IMR-90 (cell line): ENCODE data around the gene CGN. TPM values are rescaled to one million over a fixed set of nuclear protein-coding genes. Genes with fewer than 3 reads are reported as not detected.

ENCODE experiments used
- ATAC-seq: fragments of 200-7000 bp; cut with Tn5 transposase; 2 replicates; pipeline ENCODE4 v1.9.1; 2020; ENCODE audit warnings: low read depth, mild to moderate bottlenecking, moderate library complexity
- BruUV-seq: library from RNA; stranded (reverse); fragments of 400-500 nt; replicated peaks from 2 replicates; lab custom pipeline; 2021; lab: Mats Ljungman, UMichigan
- CTCF ChIA-PET: fragments of 300-600 bp; formaldehyde crosslinking; extraction: SDS; loops from one replicate; lab custom pipeline; 2021; ENCODE audit warnings: antibody characterized with exemption; lab: Yijun Ruan, JAX
- POLR2A ChIA-PET: fragments of 300-600 bp; sonication (Branson Sonifier 250); formaldehyde crosslinking; loops from one replicate; lab custom pipeline; 2022; ENCODE audit warnings: antibody characterized with exemption; ENCODE audit not compliant: unreplicated experiment; lab: Charles Lee
- DNase-seq: peaks from one replicate; pipeline ENCODE4 v3.0.0; 2013
- H2AFZ ChIP-seq: replicated peaks from 2 replicates; pipeline ENCODE3; 2013; ENCODE audit warnings: low read length, mild to moderate bottlenecking; ENCODE audit not compliant: poor library complexity
- H2AK5ac ChIP-seq: 2 replicates; pipeline ENCODE4 v1.6.1; 2013; ENCODE audit warnings: low read depth, low read length, inconsistent platforms
- H2AK9ac ChIP-seq: replicated peaks from 2 replicates; pipeline ENCODE3; 2013; ENCODE audit warnings: mild to moderate bottlenecking, low read depth, low read length, moderate library complexity; ENCODE audit not compliant: poor library complexity
- H2BK120ac ChIP-seq: 2 replicates; pipeline ENCODE4 v1.6.1; 2013; ENCODE audit warnings: low read depth, low read length, inconsistent platforms
- H2BK15ac ChIP-seq: 3 replicates; pipeline ENCODE4 v1.6.1; 2013; ENCODE audit warnings: low read depth, low read length, inconsistent platforms
- H2BK20ac ChIP-seq: 2 replicates; pipeline ENCODE4 v1.6.1; 2013; ENCODE audit warnings: low read depth, mild to moderate bottlenecking, inconsistent platforms, low read length, moderate library complexity
- H2BK5ac ChIP-seq: 2 replicates; pipeline ENCODE4 v1.6.1; 2013; ENCODE audit warnings: mild to moderate bottlenecking, low read depth, low read length, inconsistent platforms; ENCODE audit not compliant: poor library complexity, severe bottlenecking
- H3K14ac ChIP-seq: replicated peaks from 2 replicates; pipeline ENCODE4 v1.6.1; 2013; ENCODE audit warnings: low read depth, low read length, inconsistent platforms
- H3K18ac ChIP-seq: 2 replicates; pipeline ENCODE4 v1.6.1; 2013; ENCODE audit warnings: low read depth, low read length, control low read depth
- H3K23ac ChIP-seq: 2 replicates; pipeline ENCODE4 v1.6.1; 2013; ENCODE audit warnings: low read depth, low read length, inconsistent platforms
- H3K27ac ChIP-seq: 2 replicates; pipeline ENCODE4 v1.5.1; 2013; ENCODE audit warnings: mild to moderate bottlenecking, control low read depth, low read length; ENCODE audit not compliant: insufficient read depth
- H3K27me3 ChIP-seq: 2 replicates; pipeline ENCODE4 v1.6.1; 2013; ENCODE audit warnings: low read length; ENCODE audit not compliant: control insufficient read depth, insufficient read depth
- H3K36me3 ChIP-seq: 2 replicates; pipeline ENCODE4 v1.6.1; 2013; ENCODE audit warnings: low read length, mixed read lengths; ENCODE audit not compliant: control insufficient read depth, insufficient read depth
- H3K4ac ChIP-seq: 2 replicates; pipeline ENCODE4 v1.6.1; 2013; ENCODE audit warnings: low read depth, low read length, inconsistent platforms
- H3K4me1 ChIP-seq: 2 replicates; pipeline ENCODE4 v1.6.1; 2013; ENCODE audit warnings: low read length, mixed read lengths; ENCODE audit not compliant: control insufficient read depth, insufficient read depth
- H3K4me2 ChIP-seq: 2 replicates; pipeline ENCODE4 v1.6.1; 2013; ENCODE audit warnings: low read depth, mild to moderate bottlenecking, control low read depth, low read length, moderate library complexity
- H3K4me3 ChIP-seq: 2 replicates; pipeline ENCODE4 v1.5.1; 2013; ENCODE audit warnings: low read depth, mild to moderate bottlenecking, control low read depth, low read length, moderate library complexity; ENCODE audit not compliant: insufficient read depth
- H3K56ac ChIP-seq: 2 replicates; pipeline ENCODE4 v1.6.1; 2013; ENCODE audit warnings: low read length, inconsistent platforms; ENCODE audit not compliant: insufficient read depth; ENCODE audit errors: extremely low read depth
- H3K79me1 ChIP-seq, 2 experiments: 2 replicates each; pipeline ENCODE4 v1.6.1; 2013; ENCODE audit warnings: low read length in 2 of 2, inconsistent platforms in 1 of 2, low read depth in 1 of 2
- H3K9ac ChIP-seq: 2 replicates; pipeline ENCODE4 v1.6.1; 2013; ENCODE audit warnings: low read depth, low read length, control low read depth
- H3K9me1 ChIP-seq: 2 replicates; pipeline ENCODE4 v1.6.1; 2013; ENCODE audit warnings: low read length, inconsistent platforms; ENCODE audit not compliant: insufficient read depth
- H3K9me3 ChIP-seq: 2 replicates; pipeline ENCODE4 v1.6.1; 2013; ENCODE audit warnings: low read length; ENCODE audit not compliant: control insufficient read depth, insufficient read depth
- H4K20me1 ChIP-seq: 2 replicates; pipeline ENCODE4 v1.6.1; 2013; ENCODE audit warnings: low read length, inconsistent platforms; ENCODE audit not compliant: insufficient read depth
- H4K5ac ChIP-seq: 2 replicates; pipeline ENCODE4 v1.6.1; 2013; ENCODE audit warnings: mild to moderate bottlenecking, low read depth, low read length, control low read depth
- H4K8ac ChIP-seq, 2 experiments: 2 replicates each; pipeline ENCODE4 v1.6.1; 2013; ENCODE audit warnings: low read depth in 2 of 2, low read length in 2 of 2, control low read depth in 1 of 2, inconsistent platforms in 1 of 2
- H4K91ac ChIP-seq: 2 replicates; pipeline ENCODE4 v1.6.1; 2013; ENCODE audit warnings: low read depth, low read length, inconsistent platforms; ENCODE audit not compliant: insufficient read depth
- NFE2L2 ChIP-seq: fragments of 150-350 bp; IDR thresholded peaks from 2 replicates; pipeline ENCODE4 v1.6.1; 2016; ENCODE audit warnings: low read depth, mild to moderate bottlenecking, low read length
- POLR2A ChIP-seq: IDR thresholded peaks from 2 replicates; pipeline ENCODE4 v1.6.1; 2012; ENCODE audit warnings: mild to moderate bottlenecking, low read depth, low read length
- RCOR1 ChIP-seq: IDR thresholded peaks from 2 replicates; pipeline ENCODE4 v1.6.1; 2012; ENCODE audit warnings: mild to moderate bottlenecking, low read length, improper control_type of control experiment; ENCODE audit not compliant: insufficient replicate concordance
- WGBS, 2 experiments: methylation state at CpG; one replicate each; pipeline versions ENCODE4 v1.1.5 to v1.1.7; 2013; ENCODE audit warnings: missing lambda C conversion rate in 2 of 2; ENCODE audit not compliant: insufficient read length in 1 of 2; ENCODE audit errors: extremely low coverage in 2 of 2; 5-methylcytosine and 5-hydroxymethylcytosine counted together
- dilution Hi-C: fragments of 300-500 bp; cut with HindIII; formaldehyde crosslinking; loops from one replicate; pipeline ENCODE4 v1.14.3; 2018; ENCODE audit warnings: low sequenced_read_pairs; ENCODE audit not compliant: unreplicated experiment
- in situ Hi-C: fragments of 300-500 bp; cut with MboI; formaldehyde crosslinking; loops from 3 replicates; pipeline ENCODE4 v1.14.3; 2019; ENCODE audit warnings: low sequenced_read_pairs, inconsistent platforms, mixed read lengths
- intact Hi-C: fragments of 100-400 bp; cut with micrococcal nuclease; formaldehyde crosslinking; loops from 2 replicates; pipeline ENCODE4 v1.10.0; 2022
- polyA plus RNA-seq, 3 experiments: library from polyadenylated mRNA; depleted of rRNA; stranded (reverse); fragments of >200 nt; gene quantifications; 2 replicates each; pipeline ENCODE4 v1.2.3, GENCODE V29; 2012; ENCODE audit warnings: low replicate concordance in 1 of 3
- total RNA-seq: library from RNA; depleted of rRNA; stranded (reverse); fragments of >200 nt; gene quantifications from 2 replicates; pipeline ENCODE4 v1.2.3, GENCODE V29; 2012
- TF ChIP-seq, protein P1 (sequence below): conservative IDR thresholded peaks from 2 replicates; pipeline ENCODE4 v1.5.1; 2012; ENCODE audit warnings: mild to moderate bottlenecking, low read depth, low read length, improper control_type of control experiment

Gene CGN
- total and polyA plus RNA-seq, 2 of the 4 experiments (the other 2 are of a cell fraction): 0.34 to 0.36 TPM

DNA sequence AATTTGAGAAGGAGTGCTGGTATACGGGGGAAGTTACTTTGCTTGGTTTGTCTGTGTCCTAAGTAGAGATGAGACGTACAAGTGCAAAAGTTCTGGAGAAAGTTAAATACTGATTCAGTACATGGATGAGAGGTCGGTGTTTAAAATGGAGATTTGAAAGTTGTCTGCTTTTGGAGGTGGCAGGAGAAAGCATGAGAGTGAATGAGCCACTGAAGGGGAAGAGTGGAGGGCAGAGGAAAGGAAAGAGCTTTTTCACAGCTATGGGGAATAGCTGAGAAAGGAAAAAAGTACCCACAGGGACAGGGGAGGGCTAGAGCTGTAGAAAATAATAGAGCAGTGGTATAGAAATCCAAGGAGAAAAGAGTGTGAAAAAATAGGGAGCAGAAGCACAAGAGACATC lies 18.1 kb upstream of the CGN start:
- ATAC-seq (no peak), DNase-seq (no peak)
- H3K18ac ChIP-seq: no peak overlapping the region
- H3K79me1 ChIP-seq: no peaks in the 10 kb centered on the region
- H4K5ac ChIP-seq: no peak overlapping the region
- no peak overlapping the region for H3K4ac ChIP-seq
- H3K56ac ChIP-seq: no peak overlapping the region
- no peak overlapping the region for H3K23ac ChIP-seq
- peaks cover 3% of the 10 kb centered on the region; the same call in 1 of the 2 replicates for H3K9me1 ChIP-seq
- H3K4me3 ChIP-seq: no peak overlapping the region
- H2BK15ac ChIP-seq: no peak overlapping the region
- dilution Hi-C loops: no loop called here
- BruUV-seq: no TSS peak
- intact Hi-C loops: no loop called here
- no peak overlapping the region for H3K14ac ChIP-seq
- H3K4me2 ChIP-seq: no peak overlapping the region
- no peak overlapping the region for H4K8ac ChIP-seq
- H3K36me3 ChIP-seq: no peaks in the 10 kb centered on the region
- H4K20me1 ChIP-seq: no peaks in the 10 kb centered on the region
- H2AFZ ChIP-seq: no peak overlapping the region
- peaks cover 2% of the 10 kb centered on the region; the same call in 1 of the 2 replicates for H3K27me3 ChIP-seq
- 89% methylated on average over 2 of the region's 3 CpGs; no CpG with 5 or more reads in 1 of the 2 experiments for WGBS, 2 experiments
- ChIA-PET CTCF (interaction anchor here (0.6 kb wide), 1 partner anchor 192 kb away, joined by 3 read pairs; no protein-coding TSS in a partner anchor), POLR2A (no interaction called here)
- no peak overlapping the region for H2AK5ac ChIP-seq
- no peak overlapping the region for H2BK5ac ChIP-seq
- H3K9ac ChIP-seq: no peak overlapping the region
- in situ Hi-C loops: no loop called here
- H2BK20ac ChIP-seq: no peak overlapping the region
- H2BK120ac ChIP-seq: no peak overlapping the region
- no peaks in the 10 kb centered on the region for H3K9me3 ChIP-seq
- TF ChIP-seq RCOR1: no peak
- TF ChIP-seq, protein P1, sequence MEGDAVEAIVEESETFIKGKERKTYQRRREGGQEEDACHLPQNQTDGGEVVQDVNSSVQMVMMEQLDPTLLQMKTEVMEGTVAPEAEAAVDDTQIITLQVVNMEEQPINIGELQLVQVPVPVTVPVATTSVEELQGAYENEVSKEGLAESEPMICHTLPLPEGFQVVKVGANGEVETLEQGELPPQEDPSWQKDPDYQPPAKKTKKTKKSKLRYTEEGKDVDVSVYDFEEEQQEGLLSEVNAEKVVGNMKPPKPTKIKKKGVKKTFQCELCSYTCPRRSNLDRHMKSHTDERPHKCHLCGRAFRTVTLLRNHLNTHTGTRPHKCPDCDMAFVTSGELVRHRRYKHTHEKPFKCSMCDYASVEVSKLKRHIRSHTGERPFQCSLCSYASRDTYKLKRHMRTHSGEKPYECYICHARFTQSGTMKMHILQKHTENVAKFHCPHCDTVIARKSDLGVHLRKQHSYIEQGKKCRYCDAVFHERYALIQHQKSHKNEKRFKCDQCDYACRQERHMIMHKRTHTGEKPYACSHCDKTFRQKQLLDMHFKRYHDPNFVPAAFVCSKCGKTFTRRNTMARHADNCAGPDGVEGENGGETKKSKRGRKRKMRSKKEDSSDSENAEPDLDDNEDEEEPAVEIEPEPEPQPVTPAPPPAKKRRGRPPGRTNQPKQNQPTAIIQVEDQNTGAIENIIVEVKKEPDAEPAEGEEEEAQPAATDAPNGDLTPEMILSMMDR: no peak
- no peak for TF ChIP-seq NFE2L2
- no peak for TF ChIP-seq POLR2A
- no peak overlapping the region for H3K27ac ChIP-seq
- H2AK9ac ChIP-seq: no peak overlapping the region
- H3K4me1 ChIP-seq: peaks cover 3% of the 10 kb centered on the region
- H4K91ac ChIP-seq: no peak overlapping the region
